Hindlimb muscle (tissue), 1 donor: Measurements from ENCODE around the gene KCNC3. TPM values are rescaled to one million over a fixed set of nuclear protein-coding genes. Genes with fewer than 3 reads are reported as not detected.
A peak's percentile ranks its signal among the peaks of the same experiment; 100 is the strongest.
"Not testable (repeated sequence)": the region's sequence is repeated elsewhere in the genome, so short reads cannot be mapped to it uniquely, and the experiment has no call there.

Source experiments
- DNase-seq: peaks from one replicate; pipeline ENCODE4 v3.0.0-alpha.2; 2013
- polyA plus RNA-seq: library from polyadenylated mRNA; unstranded; fragments of 120-200 nt; gene quantifications from one replicate; pipeline ENCODE4 v1.2.1, GENCODE V29; 2013; ENCODE audit not compliant: insufficient read length

Gene KCNC3
- polyA plus RNA-seq, 1 donor = 1.1 TPM

GRCh38 chr19:50353487-50353880 lies 24.3 kb upstream of the KCNC3 start:
- not testable (repeated sequence) for DNase-seq

- no peak for DNase-seq
Observed at GRCh38 chr19:50352242-50352641, 23.1 kb upstream of the KCNC3 start.

- DNase-seq = no peak
Observed at GRCh38 chr19:50349277-50350057, 20.3 kb upstream of the KCNC3 start.

- DNase-seq = not testable (repeated sequence)
Observed at GRCh38 chr19:50347089-50347581, 18.0 kb upstream of the KCNC3 start.

- DNase-seq = no peak
Observed at GRCh38 chr19:50344661-50345318, 15.6 kb upstream of the KCNC3 start.

GRCh38 chr19:50341091-50341564 lies 12.0 kb upstream of the KCNC3 start:
- no peak for DNase-seq

- no peak for DNase-seq
Observed at GRCh38 chr19:50340331-50340730, 11.2 kb upstream of the KCNC3 start.

- not testable (repeated sequence) for DNase-seq
Observed at GRCh38 chr19:50337031-50337430, 7.9 kb upstream of the KCNC3 start.

GRCh38 chr19:50334741-50335421 lies 5.7 kb upstream of the KCNC3 start:
- no peak for DNase-seq

- DNase-seq = peak; percentile 81
Observed at GRCh38 chr19:50333737-50334617, 4.8 kb upstream of the KCNC3 start.

GRCh38 chr19:50333235-50333736 lies 4.1 kb upstream of the KCNC3 start:
- DNase-seq = peak; percentile 71

GRCh38 chr19:50332244-50333038 lies 3.3 kb upstream of the KCNC3 start:
- no peak for DNase-seq

GRCh38 chr19:50331994-50332243 lies 2.7 kb upstream of the KCNC3 start:
- no peak for DNase-seq

GRCh38 chr19:50331221-50331993 lies 2.2 kb upstream of the KCNC3 start:
- DNase-seq = no peak

GRCh38 chr19:50330365-50331078 lies 1.3 kb upstream of the KCNC3 start:
- peak; percentile 49 for DNase-seq

GRCh38 chr19:50329926-50330294 lies 733 bp upstream of the KCNC3 start:
- DNase-seq = not testable (repeated sequence)

GRCh38 chr19:50328873-50329145 lies 368 bp downstream of the KCNC3 start:
- no peak for DNase-seq

- DNase-seq = no peak
Observed at GRCh38 chr19:50328224-50328872, 829 bp downstream of the KCNC3 start.

- no peak for DNase-seq
Observed at GRCh38 chr19:50327461-50328223, 1.5 kb downstream of the KCNC3 start.
